Vagina (tissue), 2 donors: ENCODE data around the gene PPIB.

ENCODE experiments used
- POLR2A ChIP-seq, 2 donors: fragments of 450-650 bp; IDR thresholded peaks; one replicate each; pipeline ENCODE4 v1.6.1; 2017; ENCODE audit warnings: antibody characterized with exemption in 2 of 2, mild to moderate bottlenecking in 2 of 2, moderate library complexity in 2 of 2
- TF ChIP-seq, protein P1 (sequence below), 3 experiments: fragments of 450-650 bp in 2 of 3; fragments of 200-600 bp in 1 of 3; sonication (generic) in 1 of 3; IDR thresholded peaks; one replicate each; pipeline ENCODE4 v1.5.1; 2017 to 2019; ENCODE audit warnings: antibody characterized with exemption in 3 of 3, mild to moderate bottlenecking in 2 of 3, moderate library complexity in 2 of 3

DNA sequence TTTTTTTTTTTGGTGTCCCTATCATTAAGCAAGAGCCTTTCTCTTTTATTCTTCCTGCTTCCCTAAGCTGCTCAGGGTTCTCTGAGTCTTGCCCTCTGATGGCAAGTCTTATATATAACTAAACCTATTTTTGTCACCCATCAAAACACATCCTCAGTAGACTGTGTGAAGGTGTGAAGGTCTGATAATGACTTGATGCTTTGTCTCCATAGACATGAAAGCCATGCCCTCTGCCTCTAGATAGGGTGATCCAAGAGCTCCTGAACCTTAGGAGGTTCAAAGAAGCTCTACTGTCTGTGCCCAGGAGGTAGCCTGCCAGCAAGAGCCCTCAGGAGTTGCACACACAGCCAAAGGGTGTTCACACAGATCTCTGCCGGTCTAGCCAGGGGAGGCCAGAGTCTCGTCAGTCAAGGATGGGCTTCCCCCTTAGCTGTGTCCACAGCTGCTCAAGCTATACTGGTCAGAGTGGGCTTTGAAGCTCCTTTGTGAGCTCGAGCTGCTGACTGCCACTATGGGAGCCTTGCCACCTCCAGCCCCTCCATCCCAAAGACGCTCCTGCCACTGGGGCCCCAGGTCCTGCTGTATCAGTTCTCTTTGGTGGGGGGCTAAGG is 24.4 kb downstream of the PPIB start:
- TF ChIP-seq, protein P1, sequence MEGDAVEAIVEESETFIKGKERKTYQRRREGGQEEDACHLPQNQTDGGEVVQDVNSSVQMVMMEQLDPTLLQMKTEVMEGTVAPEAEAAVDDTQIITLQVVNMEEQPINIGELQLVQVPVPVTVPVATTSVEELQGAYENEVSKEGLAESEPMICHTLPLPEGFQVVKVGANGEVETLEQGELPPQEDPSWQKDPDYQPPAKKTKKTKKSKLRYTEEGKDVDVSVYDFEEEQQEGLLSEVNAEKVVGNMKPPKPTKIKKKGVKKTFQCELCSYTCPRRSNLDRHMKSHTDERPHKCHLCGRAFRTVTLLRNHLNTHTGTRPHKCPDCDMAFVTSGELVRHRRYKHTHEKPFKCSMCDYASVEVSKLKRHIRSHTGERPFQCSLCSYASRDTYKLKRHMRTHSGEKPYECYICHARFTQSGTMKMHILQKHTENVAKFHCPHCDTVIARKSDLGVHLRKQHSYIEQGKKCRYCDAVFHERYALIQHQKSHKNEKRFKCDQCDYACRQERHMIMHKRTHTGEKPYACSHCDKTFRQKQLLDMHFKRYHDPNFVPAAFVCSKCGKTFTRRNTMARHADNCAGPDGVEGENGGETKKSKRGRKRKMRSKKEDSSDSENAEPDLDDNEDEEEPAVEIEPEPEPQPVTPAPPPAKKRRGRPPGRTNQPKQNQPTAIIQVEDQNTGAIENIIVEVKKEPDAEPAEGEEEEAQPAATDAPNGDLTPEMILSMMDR (IDR thresholded peaks at IDR 0.05) = no peak
- no peak for TF ChIP-seq POLR2A (IDR thresholded peaks at IDR 0.05)
